GM12874 (cell line): Measurements from ENCODE around the gene PERCC1.

ENCODE experiments used
- TF ChIP-seq, protein P1 (sequence below): IDR thresholded peaks from 2 replicates; pipeline ENCODE4 v1.5.1; 2011; ENCODE audit warnings: low read depth, mild to moderate bottlenecking, control low read depth, low read length, moderate library complexity; ENCODE audit not compliant: insufficient read depth

The PERCC1 gene

DNA sequence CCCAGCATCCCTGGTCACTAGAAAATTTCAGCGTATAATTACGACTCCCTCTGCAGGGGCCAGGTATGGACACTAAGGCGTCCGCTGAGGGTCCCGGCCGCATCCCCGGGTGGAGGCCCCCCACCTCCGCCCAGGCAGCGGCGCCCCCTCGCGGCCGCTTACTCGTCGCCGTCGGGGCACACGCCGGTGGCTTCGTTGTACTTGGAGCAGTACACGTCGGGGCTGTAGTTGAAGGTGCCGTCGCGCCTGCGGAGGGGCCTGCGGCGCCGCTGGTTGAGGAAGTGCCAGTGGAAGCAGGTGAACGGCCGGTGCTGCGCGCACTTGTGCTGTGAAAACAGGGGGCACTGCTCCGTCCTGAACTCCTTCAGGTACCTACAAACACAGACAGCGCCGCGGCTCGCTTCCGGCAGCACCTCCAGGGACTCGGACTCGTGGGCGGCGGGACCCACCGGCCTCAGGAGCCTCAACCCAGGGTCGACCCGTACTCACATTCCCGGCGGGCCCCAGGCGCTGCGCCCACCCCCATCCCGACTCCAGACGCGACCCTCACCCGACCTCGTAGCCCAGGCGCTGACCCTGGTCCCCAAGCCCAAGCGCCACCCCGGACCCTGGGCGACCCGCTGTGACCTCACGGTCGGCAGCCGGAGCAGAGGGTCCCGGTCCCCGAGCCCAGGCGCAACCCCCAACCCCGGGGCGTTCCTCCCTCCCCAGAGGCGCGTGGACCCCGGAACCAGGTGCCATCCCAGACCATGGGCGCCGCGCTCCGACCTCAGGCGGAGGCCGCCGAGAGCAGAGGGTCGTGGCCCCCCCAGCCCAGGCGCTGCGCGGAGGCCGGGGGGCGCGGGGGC, 17.0 kb upstream of the PERCC1 start:
- TF ChIP-seq, protein P1, sequence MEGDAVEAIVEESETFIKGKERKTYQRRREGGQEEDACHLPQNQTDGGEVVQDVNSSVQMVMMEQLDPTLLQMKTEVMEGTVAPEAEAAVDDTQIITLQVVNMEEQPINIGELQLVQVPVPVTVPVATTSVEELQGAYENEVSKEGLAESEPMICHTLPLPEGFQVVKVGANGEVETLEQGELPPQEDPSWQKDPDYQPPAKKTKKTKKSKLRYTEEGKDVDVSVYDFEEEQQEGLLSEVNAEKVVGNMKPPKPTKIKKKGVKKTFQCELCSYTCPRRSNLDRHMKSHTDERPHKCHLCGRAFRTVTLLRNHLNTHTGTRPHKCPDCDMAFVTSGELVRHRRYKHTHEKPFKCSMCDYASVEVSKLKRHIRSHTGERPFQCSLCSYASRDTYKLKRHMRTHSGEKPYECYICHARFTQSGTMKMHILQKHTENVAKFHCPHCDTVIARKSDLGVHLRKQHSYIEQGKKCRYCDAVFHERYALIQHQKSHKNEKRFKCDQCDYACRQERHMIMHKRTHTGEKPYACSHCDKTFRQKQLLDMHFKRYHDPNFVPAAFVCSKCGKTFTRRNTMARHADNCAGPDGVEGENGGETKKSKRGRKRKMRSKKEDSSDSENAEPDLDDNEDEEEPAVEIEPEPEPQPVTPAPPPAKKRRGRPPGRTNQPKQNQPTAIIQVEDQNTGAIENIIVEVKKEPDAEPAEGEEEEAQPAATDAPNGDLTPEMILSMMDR, result peak; percentile 79

- TF ChIP-seq, protein P1, result no peak
These were observed 16.2 kb upstream of the PERCC1 start, which contains the start of gene UNKL for GRCh38 chr16:1414532-1415260. UNKL (minus strand) TSS chr16:1414704; CDS start chr16:1414691, 13 bp downstream.

DNA sequence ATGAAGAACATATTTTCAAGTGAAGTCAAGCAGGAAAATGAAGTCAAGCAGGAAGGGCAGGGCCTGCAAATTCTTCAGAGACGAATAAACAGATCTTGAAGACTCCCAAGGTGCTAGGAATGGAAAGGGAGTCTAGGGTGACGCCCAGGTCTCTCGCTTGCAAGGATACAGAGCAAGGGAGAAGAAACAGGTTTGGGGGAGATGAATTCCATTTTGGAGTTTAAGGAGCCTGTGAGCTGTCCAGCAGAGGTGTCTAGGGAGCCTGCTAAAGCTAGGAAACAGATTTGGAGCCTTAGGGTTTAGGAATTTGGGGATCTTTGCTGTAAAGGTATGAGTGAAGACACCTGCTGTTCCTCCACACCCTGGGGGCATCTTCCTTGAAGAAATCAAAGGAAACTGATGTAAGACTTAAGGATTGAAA, 14.3 kb upstream of the PERCC1 start:
- TF ChIP-seq, protein P1, result no peak

GRCh38 chr16:1420111-1420539, 10.8 kb upstream of the PERCC1 start:
- TF ChIP-seq, protein P1, result no peak

- TF ChIP-seq, protein P1, result no peak
These were observed 8.8 kb upstream of the PERCC1 start for GRCh38 chr16:1422076-1422475.

DNA sequence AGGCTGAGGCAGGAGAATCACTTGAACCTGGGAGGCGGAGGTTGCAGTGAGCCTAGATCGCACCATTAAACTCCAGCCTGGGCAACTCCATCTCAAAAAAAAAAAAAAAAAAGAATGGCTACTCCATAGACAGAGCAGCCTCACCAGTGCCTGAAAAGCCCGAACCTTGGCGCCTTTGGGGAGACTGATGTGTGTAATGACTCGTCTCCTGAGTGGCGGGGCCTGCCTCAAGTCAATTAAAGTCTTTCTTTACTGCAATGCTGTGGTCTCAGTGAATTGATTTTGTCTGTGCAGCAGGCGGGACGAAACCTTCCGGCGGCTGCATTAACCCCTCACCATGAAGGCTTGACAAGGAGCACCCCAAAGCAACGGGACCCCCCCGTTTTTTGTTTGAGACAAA, 6.8 kb upstream of the PERCC1 start:
- TF ChIP-seq, protein P1, result no peak

DNA sequence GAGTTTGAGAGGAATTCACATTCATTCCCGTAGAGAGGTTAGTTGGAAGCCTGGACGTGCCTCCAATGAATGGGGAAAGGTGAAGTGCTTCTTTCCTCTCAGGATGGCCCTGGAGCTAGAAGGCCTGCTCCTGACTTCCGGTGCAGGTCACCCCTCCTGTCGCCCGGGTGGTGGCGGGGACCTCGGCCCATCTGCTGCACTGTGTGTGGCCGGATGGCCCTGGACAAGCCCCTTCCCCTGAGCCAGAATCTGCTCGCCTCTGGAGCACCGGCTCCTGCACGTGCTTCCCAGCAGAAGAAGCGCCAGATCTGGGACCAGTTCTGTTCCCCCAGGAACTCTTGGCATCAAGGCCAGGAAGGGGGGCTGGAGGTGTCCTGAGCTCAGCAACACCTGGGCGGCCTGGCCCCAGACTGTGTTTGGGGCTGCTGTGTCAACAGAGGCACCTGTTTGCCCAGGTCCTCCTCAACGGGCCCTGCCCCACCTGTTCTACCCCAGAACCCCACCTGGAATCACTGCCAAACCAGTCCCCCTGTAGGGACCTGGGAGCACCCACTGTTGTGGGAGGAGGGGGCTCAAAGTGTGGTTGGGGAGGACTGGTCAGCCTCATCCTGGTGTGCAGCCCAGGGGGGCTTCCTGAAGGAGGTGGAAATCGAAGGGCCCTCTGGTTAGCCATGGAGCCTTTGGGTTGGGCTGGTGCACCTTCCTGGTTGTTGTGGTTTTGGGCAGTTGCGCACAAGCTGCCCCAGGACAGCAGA, 5.1 kb upstream of the PERCC1 start:
- TF ChIP-seq, protein P1, result no peak
